Renal cortex interstitium (tissue), 11 donors: ENCODE results near the gene HOXA10. TPM values are rescaled to one million over a fixed set of nuclear protein-coding genes. Genes with fewer than 3 reads are reported as not detected.

Source experiments
- DNase-seq, 11 donors: peaks; one replicate each; pipeline ENCODE4 v3.0.0-alpha.2; 2013; ENCODE audit warnings: low read depth in 9 of 11, low spot score in 4 of 11; ENCODE audit errors: extremely low read depth in 1 of 11
- polyA plus RNA-seq, 3 donors: library from polyadenylated mRNA; unstranded; fragments of 120-200 nt; gene quantifications; one replicate each; pipeline ENCODE4 v1.2.1, GENCODE V29; 2013; ENCODE audit not compliant: insufficient read length in 3 of 3

HOXA10 gene
- polyA plus RNA-seq, 3 donors = 140 to 148 (median 145) TPM

DNA sequence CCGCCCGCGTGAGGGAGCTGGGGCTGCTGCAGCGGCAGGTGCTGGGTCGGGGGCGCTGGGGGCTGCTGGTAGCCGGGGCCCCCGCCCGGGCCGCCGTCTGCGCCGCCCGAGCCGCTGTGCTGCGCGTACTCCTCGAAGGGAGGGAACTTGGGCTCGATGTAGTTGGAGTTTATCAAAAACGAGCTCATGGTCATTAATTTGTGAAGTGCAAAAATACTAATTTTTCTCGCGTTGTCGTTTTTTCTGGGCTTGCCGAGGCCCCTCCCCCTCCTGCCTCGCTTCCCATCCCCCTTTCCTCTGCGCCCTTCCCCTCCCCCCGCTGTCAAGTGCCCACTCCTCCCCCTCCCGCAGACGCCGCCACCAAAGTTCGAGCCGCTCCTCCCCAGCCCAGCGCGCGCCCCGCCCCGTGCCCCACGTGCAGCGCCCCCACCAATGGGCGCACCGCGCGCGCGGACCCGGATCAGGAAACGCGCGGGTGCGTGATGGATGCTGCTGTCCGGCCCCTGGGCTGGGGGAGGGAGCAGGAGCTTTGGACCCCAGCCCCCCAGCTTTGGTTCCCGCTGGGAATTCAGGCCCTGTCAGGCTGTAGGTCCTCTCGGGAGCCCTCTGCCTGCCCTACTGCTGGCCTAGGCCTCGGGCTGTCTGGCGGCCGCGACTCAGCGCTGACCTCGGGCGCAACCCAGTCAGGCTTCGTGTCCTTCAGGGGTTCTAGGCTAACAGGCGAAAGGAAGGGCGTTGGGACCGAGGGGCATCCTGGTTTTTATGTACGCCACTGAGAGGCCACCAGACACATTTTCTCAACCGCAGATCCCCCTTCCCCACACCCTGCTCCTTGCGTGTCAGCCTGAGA is 43.4 kb downstream of the HOXA10 start, which contains the start of gene HOXA4:
Gene HOXA4, minus strand, starts transcription at position 218 of the 850 bp plus-strand sequence. Its CDS starts 24 bp downstream, at position 194.
- DNase-seq = peak in 6 of 11 donors; percentile 85 to 91 (median 88)

DNA sequence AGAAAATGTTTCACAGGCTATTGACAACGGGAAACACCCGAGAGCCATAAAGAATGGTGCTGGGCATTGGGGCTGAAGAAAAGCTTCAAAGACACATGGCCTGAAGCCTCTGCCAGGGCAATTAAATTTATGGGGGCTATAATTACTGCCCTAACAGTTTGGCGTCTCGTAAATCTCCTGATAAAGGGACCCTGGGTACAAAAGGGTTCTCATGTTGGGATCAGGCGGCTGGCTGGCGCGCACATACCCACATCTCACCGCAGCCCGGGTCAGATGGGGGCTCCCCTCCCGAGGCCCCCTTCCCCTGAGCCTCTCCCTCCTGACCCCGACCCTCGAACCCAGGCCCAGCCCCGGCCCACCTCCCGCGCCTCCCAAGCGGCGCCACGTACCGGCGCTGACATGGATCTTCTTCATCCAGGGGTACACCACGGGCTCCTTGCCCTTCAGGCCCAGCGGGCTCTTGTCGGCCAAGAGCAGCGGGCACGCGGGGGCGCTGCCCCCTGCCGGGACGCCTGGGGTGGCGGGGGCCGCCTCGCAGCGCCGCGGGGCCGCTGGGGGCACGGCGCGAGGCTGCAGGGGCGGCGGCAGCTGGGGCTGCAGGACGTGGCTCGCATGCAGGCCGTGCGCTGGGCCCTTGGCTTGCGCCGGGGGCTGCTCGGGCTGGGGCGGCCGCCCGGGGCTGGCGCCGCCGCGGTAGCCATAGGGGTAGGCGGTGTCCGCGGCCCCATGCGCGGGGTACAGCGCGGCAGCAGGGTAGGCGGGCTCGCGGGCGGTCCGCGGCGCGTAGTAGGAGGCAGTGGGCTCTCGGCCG is 44.2 kb downstream of the HOXA10 start:
- peak in 1 of 11 donors; percentile 83 for DNase-seq

GRCh38 chr7:27128776-27129728 is 45.1 kb downstream of the HOXA10 start:
- DNase-seq = no peak

DNA sequence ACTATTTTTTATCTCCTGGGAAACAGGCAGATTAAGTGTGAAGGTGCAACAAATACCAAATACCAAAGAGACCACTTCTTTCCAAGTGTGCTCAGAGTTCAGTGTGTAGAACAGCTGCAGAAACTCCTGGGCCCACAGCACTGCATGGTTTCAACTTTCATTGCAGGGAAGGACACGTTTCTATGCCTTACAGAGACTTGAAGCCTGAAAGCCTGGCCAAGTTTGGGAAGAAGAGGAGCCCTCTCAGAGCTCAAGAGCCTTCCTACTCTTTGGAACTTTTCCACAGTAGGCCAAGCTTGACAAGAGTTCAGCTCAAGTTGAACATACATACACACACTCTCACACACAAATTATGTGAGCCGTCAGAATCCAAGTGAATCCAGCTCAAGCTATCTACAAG is 46.1 kb downstream of the HOXA10 start:
- DNase-seq = peak in 1 of 11 donors; percentile 81

DNA sequence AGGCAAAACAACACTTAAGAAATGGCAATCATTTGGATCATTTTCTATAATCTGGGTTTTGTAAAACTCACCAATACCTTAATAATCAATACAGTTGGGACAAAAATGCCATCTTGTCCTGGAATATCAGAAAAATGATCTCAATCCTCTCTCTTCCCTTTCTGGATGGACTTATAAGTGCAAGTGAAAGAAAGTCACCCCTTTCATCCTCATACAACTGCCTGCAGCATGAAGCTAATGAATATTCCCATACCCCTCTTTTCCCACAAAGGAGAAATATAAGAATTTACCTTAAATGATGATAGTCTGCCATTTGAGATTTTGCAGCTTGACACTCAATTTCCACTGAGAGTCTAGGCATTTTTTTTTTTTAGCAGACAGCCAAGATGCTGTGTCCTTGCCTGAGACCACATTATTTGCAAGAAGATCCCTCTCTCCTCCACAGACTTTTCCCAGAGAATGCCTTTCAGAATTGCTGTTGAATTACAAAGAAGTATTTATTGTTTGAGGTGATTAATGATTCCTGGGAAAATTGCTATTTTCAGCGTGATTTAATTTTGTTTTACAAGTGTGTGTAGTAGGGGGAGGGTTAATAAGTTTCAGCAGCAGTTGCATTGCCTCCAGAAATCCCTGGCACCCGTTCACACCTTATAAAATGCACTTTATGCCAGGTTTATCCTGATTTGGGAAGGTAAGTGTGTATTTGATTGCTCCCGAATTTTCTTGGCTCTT is 47.4 kb downstream of the HOXA10 start:
- no peak for DNase-seq

DNA sequence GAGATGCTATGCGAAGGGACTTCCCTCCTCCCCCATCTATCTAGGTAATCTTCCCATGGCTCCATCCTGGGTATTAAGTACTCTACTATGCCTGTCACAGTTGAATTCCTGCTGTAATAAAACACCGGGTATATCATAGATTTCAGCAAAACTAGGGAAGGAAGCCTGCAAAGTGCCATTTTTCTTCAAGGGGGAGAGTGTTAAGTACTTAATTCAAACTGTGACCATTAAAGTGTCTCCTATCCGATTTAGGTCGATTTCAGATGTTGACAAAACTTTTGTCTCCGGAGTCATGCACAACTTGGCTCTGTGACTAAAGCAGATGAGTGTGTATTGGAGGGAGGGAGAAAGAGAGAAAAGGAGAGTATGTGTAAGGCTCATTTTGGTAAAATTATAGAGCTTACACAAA is 48.1 kb downstream of the HOXA10 start:
- DNase-seq = no peak

DNA sequence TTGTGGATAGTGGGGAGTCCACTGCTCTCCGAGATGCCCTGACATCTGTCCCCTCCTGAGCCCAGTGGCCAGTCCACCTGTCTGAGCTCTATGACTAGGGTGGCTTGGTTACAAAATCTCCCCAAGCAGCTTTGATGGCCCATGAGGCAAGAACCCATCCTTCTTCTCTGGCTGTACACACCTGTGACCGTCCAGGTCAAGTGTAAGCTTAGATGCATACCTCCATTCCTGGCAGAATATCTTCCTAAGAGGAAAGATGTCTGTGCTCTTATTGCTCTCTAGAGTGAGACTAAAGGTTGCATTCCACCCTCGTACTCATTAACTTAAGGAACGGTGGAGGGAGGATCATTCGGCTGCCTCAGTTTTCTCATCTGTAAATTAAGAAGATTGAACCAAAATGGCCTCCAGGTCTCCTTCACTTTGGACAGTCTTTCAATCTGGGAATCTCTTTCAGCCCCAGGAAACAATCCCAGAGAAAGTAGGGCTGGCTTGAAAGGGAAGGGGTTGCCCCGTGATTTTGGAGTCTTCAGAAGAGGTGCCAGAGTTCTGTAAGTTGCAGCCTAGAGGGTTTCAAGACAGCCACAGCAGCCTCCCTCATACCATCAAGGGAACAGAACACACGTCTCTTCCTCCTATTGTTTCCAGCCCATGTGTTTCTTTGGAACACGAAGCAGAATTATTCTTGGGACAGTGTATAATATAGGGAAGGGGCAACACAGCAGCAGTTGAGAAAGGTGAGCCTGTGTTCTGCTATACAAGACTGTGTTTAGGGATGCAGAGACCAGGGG is 49.0 kb downstream of the HOXA10 start:
- DNase-seq = no peak

DNA sequence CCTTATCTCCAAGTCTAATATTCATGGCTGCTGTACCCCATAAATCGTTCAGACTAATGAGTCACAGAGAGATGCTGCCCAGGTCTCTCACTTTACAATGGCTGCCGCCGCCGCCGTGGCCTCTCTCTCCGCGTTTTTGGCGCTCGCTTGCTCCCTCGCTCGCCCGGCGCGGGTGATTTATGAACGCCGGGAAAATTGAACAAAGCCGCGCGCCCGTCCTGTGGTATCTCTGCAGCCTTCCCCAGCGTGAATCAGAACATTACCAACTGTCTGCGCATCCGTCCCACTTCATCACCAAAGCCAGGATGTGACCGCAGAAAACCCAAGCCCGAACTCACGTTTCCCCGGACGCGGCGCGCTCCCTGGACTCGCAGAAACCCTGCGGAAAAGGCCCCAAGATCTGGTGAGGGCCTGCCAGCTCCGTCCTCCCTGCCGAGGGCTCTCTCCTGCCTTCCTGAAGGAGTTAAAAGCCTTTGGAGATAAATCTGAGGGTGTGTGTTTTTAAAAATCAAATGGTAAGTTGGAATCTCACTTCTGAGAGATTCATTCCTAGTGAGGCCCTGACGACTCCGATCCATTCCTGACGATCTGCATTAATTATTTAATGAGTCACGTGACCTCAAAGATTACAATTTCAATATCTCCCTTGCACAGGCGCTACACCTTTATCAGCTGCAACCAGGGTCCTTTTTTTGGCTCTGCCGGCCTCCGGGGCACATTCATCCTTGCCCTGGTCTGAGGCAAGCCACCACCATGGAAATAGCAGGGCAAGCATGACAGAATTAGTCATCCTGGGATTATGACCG is 49.8 kb downstream of the HOXA10 start:
- no peak for DNase-seq

- no peak for DNase-seq
Observed at GRCh38 chr7:27123477-27124053, 50.6 kb downstream of the HOXA10 start.

GRCh38 chr7:27123007-27123476 is 51.1 kb downstream of the HOXA10 start:
- no peak for DNase-seq

DNA sequence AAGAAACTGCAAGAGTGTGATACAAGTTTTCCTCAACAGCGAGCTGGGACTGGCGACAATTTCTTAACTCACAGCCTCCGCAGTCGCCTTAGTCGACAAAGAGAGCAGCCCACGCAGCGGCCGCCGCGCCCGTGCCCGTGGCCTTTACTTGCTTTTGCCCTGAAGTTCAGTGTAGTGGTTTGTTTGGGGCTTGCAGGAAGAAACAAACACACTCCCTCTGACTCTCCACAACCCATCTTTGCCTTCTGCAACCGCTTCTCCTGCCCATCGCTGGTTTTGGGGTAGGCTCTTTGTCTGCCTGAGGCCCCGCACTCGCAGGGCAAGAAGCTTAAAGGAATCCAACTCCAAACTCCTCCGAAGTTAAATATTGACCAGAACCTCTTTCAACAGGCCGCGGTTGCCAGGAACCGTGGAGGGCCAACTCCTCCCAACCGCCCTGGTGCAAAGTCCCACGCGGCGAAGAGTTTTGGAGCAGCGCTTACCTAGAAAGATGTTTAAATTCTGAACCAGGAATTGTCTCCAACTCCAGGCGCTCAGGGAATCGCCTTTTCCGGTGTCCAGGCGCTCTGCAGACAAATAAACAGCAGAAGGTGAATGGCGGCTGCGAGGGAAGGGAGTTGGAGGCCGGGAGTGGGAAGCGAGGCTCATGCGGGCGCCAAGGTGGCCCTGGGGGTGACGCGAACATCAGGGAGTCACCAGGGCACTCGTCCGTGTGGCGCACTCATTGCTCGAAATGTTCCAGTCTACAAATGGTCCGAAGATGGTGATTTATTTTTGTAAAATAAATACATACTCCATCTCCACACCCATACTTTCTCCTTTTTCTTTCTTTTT is 51.8 kb downstream of the HOXA10 start:
- DNase-seq = no peak

DNA sequence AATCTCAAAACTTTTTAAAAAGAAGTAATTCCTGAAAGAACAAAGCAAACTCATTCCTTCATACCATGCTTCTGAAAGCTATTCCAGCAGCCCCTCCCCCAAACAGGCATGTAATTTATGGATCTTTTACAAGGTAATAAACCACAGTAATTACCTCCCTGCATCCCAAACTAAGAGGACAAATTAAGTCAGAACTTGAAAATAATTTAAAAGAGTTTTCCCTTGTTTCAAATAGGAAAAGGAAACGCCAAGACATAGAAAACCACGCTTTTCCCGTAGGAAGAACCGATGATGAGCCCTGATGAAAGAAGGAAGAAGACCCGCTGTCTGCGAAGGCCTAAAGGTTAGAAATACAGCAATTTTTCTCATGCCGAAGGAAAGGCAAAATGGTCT is 52.4 kb downstream of the HOXA10 start:
- DNase-seq = no peak
